Loucy (cell line): ENCODE measurements around the gene TXNL4A.

ENCODE experiments used
- EZH2phosphoT487 ChIP-seq: fragments of 200-600 bp; IDR thresholded peaks from 2 replicates; pipeline ENCODE4 v1.6.1; 2018; ENCODE audit warnings: antibody characterized with exemption, mild to moderate bottlenecking, moderate library complexity, borderline replicate concordance
- TF ChIP-seq, protein P1 (sequence below): fragments of 200-600 bp; sonication (generic); conservative IDR thresholded peaks from 2 replicates; pipeline ENCODE4 v1.5.1; 2014; ENCODE audit warnings: mild to moderate bottlenecking, antibody characterized with exemption, low read length

GRCh38 chr18:80022613-80023012 lies 34.2 kb upstream of the TXNL4A start:
- TF ChIP-seq, protein P1, sequence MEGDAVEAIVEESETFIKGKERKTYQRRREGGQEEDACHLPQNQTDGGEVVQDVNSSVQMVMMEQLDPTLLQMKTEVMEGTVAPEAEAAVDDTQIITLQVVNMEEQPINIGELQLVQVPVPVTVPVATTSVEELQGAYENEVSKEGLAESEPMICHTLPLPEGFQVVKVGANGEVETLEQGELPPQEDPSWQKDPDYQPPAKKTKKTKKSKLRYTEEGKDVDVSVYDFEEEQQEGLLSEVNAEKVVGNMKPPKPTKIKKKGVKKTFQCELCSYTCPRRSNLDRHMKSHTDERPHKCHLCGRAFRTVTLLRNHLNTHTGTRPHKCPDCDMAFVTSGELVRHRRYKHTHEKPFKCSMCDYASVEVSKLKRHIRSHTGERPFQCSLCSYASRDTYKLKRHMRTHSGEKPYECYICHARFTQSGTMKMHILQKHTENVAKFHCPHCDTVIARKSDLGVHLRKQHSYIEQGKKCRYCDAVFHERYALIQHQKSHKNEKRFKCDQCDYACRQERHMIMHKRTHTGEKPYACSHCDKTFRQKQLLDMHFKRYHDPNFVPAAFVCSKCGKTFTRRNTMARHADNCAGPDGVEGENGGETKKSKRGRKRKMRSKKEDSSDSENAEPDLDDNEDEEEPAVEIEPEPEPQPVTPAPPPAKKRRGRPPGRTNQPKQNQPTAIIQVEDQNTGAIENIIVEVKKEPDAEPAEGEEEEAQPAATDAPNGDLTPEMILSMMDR: no peak
- no peak for TF ChIP-seq EZH2phosphoT487
